K562 (cell line): ENCODE results near the gene ZNF8. TPM values are rescaled to one million over a fixed set of nuclear protein-coding genes. Genes with fewer than 3 reads are reported as not detected.
A peak's percentile ranks its signal among the peaks of the same experiment; 100 is the strongest.

Experiments
- BACH1 ChIP-seq: fragments of 200-800 bp; sonication (Bioruptor generic); IDR thresholded peaks from 2 replicates; pipeline ENCODE4 v1.6.1; 2016; ENCODE audit warnings: missing genetic modification characterization, missing compliant biosample characterization
- BMI1 ChIP-seq: fragments of 150-350 bp; IDR thresholded peaks from 2 replicates; pipeline ENCODE4 v1.6.1; 2014; ENCODE audit warnings: low read length
- CTBP1 ChIP-seq: fragments of 450-650 bp; IDR thresholded peaks from 2 replicates; pipeline ENCODE4 v1.6.1; 2016; ENCODE audit warnings: borderline replicate concordance
- MEF2A ChIP-seq: IDR thresholded peaks from 2 replicates; pipeline ENCODE4 v1.6.1; 2011; ENCODE audit warnings: low read depth, mild to moderate bottlenecking, low read length, moderate library complexity; ENCODE audit not compliant: control insufficient read depth
- MYNN ChIP-seq, 2 experiments: sonication (generic); formaldehyde crosslinking in 1 of 2; IDR thresholded peaks; 2 replicates each; pipeline versions ENCODE4 v1.5.0 to v1.6.1; 2016 to 2020; ENCODE audit warnings: antibody characterized with exemption in 1 of 2, missing genetic modification reagents in 1 of 2
- NR2C1 ChIP-seq, 2 experiments: fragments of 450-650 bp; IDR thresholded peaks; 2 replicates each; pipeline ENCODE4 v1.6.1; 2017; ENCODE audit warnings: mild to moderate bottlenecking in 2 of 2, antibody characterized with exemption in 1 of 2, inconsistent platforms in 1 of 2, missing compliant biosample characterization in 1 of 2, missing genetic modification characterization in 1 of 2
- PHF8 ChIP-seq: fragments of 200-600 bp; sonication (generic); IDR thresholded peaks from 2 replicates; pipeline ENCODE4 v1.6.1; 2012; ENCODE audit warnings: mixed run types, mild to moderate bottlenecking, inconsistent platforms, low read length, moderate library complexity, borderline replicate concordance
- PTRF ChIP-seq: fragments of 450-650 bp; IDR thresholded peaks from 2 replicates; pipeline ENCODE4 v1.6.1; 2016; ENCODE audit warnings: mild to moderate bottlenecking, missing genetic modification characterization, missing compliant biosample characterization
- RFX7 ChIP-seq: fragments of 250-450 bp; sonication (Bioruptor Pico); IDR thresholded peaks from 2 replicates; pipeline ENCODE4 v1.5.1; 2021; ENCODE audit warnings: mild to moderate bottlenecking
- TCF7L2 ChIP-seq: fragments of 150-350 bp; IDR thresholded peaks from 2 replicates; pipeline ENCODE4 v1.6.1; 2016; ENCODE audit warnings: low read depth, mild to moderate bottlenecking, low read length, moderate library complexity
- THRAP3 ChIP-seq: fragments of 450-650 bp; IDR thresholded peaks from 2 replicates; pipeline ENCODE4 v1.6.1; 2016; ENCODE audit warnings: mild to moderate bottlenecking, inconsistent platforms, borderline replicate concordance
- TSC22D4 ChIP-seq: fragments of 450-650 bp; IDR thresholded peaks from 2 replicates; pipeline ENCODE4 v1.6.1; 2016; ENCODE audit warnings: missing genetic modification characterization, missing biosample characterization, control low read depth
- ZNF253 ChIP-seq: fragments of 250-450 bp; sonication (Bioruptor Pico); conservative IDR thresholded peaks from 2 replicates; pipeline ENCODE4 v1.6.1; 2021; ENCODE audit warnings: mild to moderate bottlenecking
- ZNF431 ChIP-seq: sonication (generic); formaldehyde crosslinking; IDR thresholded peaks from 2 replicates; pipeline ENCODE4 v1.8.0; 2022; ENCODE audit warnings: mild to moderate bottlenecking, missing genetic modification reagents
- ZNF551 ChIP-seq: fragments of 250-450 bp; sonication (Bioruptor Pico); IDR thresholded peaks from 2 replicates; pipeline ENCODE4 v1.5.0; 2021; ENCODE audit warnings: mild to moderate bottlenecking, moderate library complexity
- polyA plus RNA-seq, 8 experiments: library from polyadenylated mRNA; depleted of rRNA in 4 of 8; stranded (reverse) in 5 of 8; unstranded in 3 of 8; fragments of >200 nt; fragmentation: Nextera tagmentation in 2 of 8; fragmentation: Illumina TruSeq in 1 of 8; extraction: Ambion mirVana in 2 of 8; extraction: Trizol in 1 of 8; gene quantifications; 2 replicates each; pipeline versions ENCODE4 v1.2.1 to v1.2.3, GENCODE V29; 2011 to 2014; ENCODE audit warnings: inconsistent platforms in 1 of 8, missing spikeins in 1 of 8
- total RNA-seq, 7 experiments: library from RNA; depleted of rRNA in 6 of 7; stranded (reverse); fragments of >200 nt in 6 of 7; fragmentation: Illumina TruSeq in 2 of 7; extraction: Trizol in 2 of 7; gene quantifications; 2 replicates each; pipeline versions ENCODE4 v1.2.1 to v1.2.3, GENCODE V29; 2011 to 2021; ENCODE audit warnings: low replicate concordance in 1 of 7
- TF ChIP-seq, protein P1 (sequence below): fragments of 250-450 bp; sonication (Bioruptor Pico); IDR thresholded peaks from 2 replicates; pipeline ENCODE4 v1.8.0; 2021; ENCODE audit warnings: mild to moderate bottlenecking, moderate library complexity
- TF ChIP-seq, protein P2 (sequence below): IDR thresholded peaks from 2 replicates; pipeline ENCODE4 v1.6.1; 2012; ENCODE audit warnings: low read depth, low read length, improper control_type of control experiment, borderline replicate concordance
- TF ChIP-seq, protein P3 (sequence below): fragments of 250-450 bp; sonication (Bioruptor Pico); IDR thresholded peaks from 2 replicates; pipeline ENCODE4 v1.4.0; 2020

The ZNF8 gene
- total and polyA plus RNA-seq, 9 of the 15 experiments (the other 6 are each of a cell fraction or from before 2014, with no cell fraction given) = 0.71 to 7.7 (median 4.7) TPM

DNA sequence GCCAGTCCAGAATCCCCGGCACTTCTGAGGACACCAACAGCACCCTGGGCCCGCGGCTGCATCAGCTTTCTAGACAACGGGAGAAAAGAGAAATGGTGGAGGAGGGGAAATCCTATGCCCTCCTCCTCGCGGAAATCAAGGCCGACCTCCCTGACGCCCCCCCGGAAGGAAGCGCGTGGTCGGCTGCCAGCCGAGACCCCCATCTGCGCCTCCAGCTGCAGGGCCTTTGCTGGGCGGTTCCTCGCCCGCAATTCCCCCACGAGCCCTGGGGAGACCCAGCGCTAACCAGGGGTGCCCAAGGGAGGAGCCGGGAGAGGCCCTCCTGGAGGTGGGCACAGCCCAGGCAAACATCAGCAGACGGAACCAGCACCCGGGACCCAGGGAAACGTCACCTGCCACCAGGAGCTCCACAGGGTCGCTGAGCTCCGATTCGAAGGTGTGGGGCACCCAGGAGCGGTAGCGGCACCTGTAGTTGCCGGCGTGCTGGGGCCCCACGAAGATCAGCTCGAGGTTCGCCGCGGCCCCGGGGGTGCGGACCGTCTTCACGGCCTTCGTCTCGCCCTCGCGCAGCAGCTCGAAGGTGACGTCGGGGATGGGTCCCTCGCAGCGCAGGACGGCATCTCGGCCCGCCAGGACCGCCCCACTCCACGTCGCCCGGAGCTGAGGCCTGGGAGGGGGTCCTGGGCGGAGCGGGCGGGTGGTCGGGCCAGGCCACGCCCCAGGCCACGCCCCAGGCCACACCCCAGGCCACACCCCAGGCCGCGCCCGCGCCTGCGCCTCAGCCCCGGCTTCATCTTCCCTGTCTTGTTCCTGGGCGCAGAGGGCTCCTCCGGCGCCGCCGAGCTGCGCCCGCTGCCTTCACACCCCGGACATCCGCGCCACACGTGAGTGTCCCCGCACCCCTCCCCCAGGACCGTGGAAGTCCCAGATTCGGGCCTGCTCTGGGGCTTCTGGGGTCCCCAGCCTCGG lies 68.5 kb downstream of the ZNF8 start (continued):
- TF ChIP-seq NR2C1 (IDR thresholded peaks at IDR 0.05) (no peak), NR2C1 (tag; IDR thresholded peaks at IDR 0.05) (no peak), CTBP1 (peak; percentile 63), ZNF551 (CRISPR knock-in tag) (no peak), MYNN (IDR thresholded peaks at IDR 0.05) (no peak), MYNN (CRISPR knock-in tag; IDR thresholded peaks at IDR 0.05) (no peak), PHF8 (peak; percentile 81; the same call in 1 of the 2 replicates), MEF2A (no peak), BACH1 (tag) (no peak), ZNF253 (CRISPR knock-in tag) (no peak), THRAP3 (no peak), PTRF (tag) (no peak), ZNF431 (CRISPR knock-in tag) (no peak), TCF7L2 (no peak), BMI1 (no peak), TSC22D4 (tag) (no peak), RFX7 (CRISPR knock-in tag) (no peak)
- TF ChIP-seq, protein P1, sequence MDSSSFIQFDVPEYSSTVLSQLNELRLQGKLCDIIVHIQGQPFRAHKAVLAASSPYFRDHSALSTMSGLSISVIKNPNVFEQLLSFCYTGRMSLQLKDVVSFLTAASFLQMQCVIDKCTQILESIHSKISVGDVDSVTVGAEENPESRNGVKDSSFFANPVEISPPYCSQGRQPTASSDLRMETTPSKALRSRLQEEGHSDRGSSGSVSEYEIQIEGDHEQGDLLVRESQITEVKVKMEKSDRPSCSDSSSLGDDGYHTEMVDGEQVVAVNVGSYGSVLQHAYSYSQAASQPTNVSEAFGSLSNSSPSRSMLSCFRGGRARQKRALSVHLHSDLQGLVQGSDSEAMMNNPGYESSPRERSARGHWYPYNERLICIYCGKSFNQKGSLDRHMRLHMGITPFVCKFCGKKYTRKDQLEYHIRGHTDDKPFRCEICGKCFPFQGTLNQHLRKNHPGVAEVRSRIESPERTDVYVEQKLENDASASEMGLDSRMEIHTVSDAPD (CRISPR knock-in tag) = no peak
- TF ChIP-seq, protein P2, sequence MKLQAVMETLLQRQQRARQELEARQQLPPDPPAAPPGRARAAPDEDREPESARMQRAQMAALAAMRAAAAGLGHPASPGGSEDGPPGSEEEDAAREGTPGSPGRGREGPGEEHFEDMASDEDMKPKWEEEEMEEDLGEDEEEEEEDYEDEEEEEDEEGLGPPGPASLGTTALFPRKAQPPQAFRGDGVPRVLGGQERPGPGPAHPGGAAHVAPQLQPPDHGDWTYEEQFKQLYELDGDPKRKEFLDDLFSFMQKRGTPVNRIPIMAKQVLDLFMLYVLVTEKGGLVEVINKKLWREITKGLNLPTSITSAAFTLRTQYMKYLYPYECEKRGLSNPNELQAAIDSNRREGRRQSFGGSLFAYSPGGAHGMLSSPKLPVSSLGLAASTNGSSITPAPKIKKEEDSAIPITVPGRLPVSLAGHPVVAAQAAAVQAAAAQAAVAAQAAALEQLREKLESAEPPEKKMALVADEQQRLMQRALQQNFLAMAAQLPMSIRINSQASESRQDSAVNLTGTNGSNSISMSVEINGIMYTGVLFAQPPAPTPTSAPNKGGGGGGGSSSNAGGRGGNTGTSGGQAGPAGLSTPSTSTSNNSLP = no peak
- TF ChIP-seq, protein P3, sequence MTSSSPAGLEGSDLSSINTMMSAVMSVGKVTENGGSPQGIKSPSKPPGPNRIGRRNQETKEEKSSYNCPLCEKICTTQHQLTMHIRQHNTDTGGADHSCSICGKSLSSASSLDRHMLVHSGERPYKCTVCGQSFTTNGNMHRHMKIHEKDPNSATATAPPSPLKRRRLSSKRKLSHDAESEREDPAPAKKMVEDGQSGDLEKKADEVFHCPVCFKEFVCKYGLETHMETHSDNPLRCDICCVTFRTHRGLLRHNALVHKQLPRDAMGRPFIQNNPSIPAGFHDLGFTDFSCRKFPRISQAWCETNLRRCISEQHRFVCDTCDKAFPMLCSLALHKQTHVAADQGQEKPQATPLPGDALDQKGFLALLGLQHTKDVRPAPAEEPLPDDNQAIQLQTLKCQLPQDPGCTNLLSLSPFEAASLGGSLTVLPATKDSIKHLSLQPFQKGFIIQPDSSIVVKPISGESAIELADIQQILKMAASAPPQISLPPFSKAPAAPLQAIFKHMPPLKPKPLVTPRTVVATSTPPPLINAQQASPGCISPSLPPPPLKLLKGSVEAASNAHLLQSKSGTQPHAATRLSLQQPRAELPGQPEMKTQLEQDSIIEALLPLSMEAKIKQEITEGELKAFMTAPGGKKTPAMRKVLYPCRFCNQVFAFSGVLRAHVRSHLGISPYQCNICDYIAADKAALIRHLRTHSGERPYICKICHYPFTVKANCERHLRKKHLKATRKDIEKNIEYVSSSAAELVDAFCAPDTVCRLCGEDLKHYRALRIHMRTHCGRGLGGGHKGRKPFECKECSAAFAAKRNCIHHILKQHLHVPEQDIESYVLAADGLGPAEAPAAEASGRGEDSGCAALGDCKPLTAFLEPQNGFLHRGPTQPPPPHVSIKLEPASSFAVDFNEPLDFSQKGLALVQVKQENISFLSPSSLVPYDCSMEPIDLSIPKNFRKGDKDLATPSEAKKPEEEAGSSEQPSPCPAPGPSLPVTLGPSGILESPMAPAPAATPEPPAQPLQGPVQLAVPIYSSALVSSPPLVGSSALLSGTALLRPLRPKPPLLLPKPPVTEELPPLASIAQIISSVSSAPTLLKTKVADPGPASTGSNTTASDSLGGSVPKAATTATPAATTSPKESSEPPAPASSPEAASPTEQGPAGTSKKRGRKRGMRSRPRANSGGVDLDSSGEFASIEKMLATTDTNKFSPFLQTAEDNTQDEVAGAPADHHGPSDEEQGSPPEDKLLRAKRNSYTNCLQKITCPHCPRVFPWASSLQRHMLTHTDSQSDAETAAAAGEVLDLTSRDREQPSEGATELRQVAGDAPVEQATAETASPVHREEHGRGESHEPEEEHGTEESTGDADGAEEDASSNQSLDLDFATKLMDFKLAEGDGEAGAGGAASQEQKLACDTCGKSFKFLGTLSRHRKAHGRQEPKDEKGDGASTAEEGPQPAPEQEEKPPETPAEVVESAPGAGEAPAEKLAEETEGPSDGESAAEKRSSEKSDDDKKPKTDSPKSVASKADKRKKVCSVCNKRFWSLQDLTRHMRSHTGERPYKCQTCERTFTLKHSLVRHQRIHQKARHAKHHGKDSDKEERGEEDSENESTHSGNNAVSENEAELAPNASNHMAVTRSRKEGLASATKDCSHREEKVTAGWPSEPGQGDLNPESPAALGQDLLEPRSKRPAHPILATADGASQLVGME (CRISPR knock-in tag) = no peak
